AG04449 (cell line): ENCODE results near the gene TRABD2B.

ENCODE experiments used
- CTCF ChIA-PET: fragments of 350-600 bp; formaldehyde crosslinking; extraction: SDS; loops from one replicate; lab custom pipeline; 2021; ENCODE audit warnings: antibody characterized with exemption; lab: Yijun Ruan, JAX
- POLR2A ChIA-PET: fragments of 400-600, 350-600 bp; formaldehyde crosslinking; extraction: SDS; loops from one replicate; lab custom pipeline; 2020; ENCODE audit warnings: antibody characterized with exemption, inconsistent platforms; lab: Yijun Ruan, JAX
- DNase-seq: peaks from one replicate; pipeline ENCODE4 v3.0.0-alpha.2; 2010; ENCODE audit warnings: low read depth, low spot score
- H3K4me3 ChIP-seq: 2 replicates; pipeline ENCODE4 v1.5.1; 2011; ENCODE audit warnings: low read depth, mild to moderate bottlenecking, control low read depth, low read length
- TF ChIP-seq, protein P1 (sequence below): IDR thresholded peaks from one replicate; pipeline ENCODE4 v1.5.1; 2011; ENCODE audit warnings: mild to moderate bottlenecking, moderate library complexity, low read length, control low read depth, inconsistent platforms; ENCODE audit not compliant: insufficient read depth; ENCODE audit errors: missing control alignments

The TRABD2B gene

GRCh38 chr1:47824716-47825115 is 172.5 kb downstream of the TRABD2B start:
- TF ChIP-seq, protein P1, sequence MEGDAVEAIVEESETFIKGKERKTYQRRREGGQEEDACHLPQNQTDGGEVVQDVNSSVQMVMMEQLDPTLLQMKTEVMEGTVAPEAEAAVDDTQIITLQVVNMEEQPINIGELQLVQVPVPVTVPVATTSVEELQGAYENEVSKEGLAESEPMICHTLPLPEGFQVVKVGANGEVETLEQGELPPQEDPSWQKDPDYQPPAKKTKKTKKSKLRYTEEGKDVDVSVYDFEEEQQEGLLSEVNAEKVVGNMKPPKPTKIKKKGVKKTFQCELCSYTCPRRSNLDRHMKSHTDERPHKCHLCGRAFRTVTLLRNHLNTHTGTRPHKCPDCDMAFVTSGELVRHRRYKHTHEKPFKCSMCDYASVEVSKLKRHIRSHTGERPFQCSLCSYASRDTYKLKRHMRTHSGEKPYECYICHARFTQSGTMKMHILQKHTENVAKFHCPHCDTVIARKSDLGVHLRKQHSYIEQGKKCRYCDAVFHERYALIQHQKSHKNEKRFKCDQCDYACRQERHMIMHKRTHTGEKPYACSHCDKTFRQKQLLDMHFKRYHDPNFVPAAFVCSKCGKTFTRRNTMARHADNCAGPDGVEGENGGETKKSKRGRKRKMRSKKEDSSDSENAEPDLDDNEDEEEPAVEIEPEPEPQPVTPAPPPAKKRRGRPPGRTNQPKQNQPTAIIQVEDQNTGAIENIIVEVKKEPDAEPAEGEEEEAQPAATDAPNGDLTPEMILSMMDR = no peak
- ChIA-PET CTCF (no interaction called here), POLR2A (no interaction called here)
- H3K4me3 ChIP-seq = no peak overlapping the region
- DNase-seq = no peak

DNA sequence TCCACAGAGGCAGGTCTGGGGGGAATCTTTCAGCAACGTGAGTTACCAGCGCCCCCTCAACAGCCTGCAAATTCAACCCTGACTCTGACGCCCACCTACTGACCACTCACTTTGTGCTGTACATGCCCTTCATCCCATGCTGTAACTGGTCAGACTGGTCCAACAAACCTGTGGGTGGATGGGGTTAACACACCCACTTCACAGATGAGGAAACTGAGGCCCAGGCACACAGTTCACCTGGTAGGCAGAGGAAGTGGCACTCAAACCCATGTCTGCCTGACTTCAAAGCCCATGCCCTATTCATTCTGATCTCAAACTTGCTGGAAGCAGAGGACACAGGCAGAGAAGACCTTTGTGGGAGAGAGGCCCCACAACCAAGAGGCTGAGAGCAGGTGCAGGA is 172.9 kb downstream of the TRABD2B start:
- DNase-seq = no peak
- TF ChIP-seq, protein P1 = no peak
- CTCF ChIA-PET = no interaction called here
- POLR2A ChIA-PET = no interaction called here
- no peak overlapping the region for H3K4me3 ChIP-seq

- DNase-seq = no peak
- H3K4me3 ChIP-seq = no peak overlapping the region
- CTCF ChIA-PET = no interaction called here
- POLR2A ChIA-PET = no interaction called here
- TF ChIP-seq, protein P1 = no peak
These were observed 174.0 kb downstream of the TRABD2B start for GRCh38 chr1:47823040-47823808.

- POLR2A ChIA-PET = no interaction called here
- no peak for DNase-seq
- TF ChIP-seq, protein P1 = no peak
- CTCF ChIA-PET = no interaction called here
- no peak overlapping the region for H3K4me3 ChIP-seq
These were observed 175.4 kb downstream of the TRABD2B start for GRCh38 chr1:47821760-47822159.

DNA sequence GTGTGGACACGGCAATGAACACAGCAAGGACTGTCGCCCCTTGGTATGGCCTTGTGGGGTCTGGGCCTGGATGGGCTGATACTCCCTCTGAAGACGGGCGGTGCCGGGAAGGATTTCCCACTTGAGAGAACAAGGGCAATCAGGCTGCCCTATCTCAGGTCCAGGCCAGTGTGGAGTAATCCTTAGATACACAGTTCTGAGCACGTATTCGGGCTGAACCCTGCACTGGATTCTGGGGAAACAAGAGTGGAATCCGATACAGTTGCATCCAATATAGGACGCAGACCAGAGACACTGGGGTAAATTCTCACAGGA is 177.7 kb downstream of the TRABD2B start:
- ChIA-PET POLR2A (no interaction called here), CTCF (no interaction called here)
- no peak for DNase-seq
- TF ChIP-seq, protein P1 = no peak
- no peak overlapping the region for H3K4me3 ChIP-seq

DNA sequence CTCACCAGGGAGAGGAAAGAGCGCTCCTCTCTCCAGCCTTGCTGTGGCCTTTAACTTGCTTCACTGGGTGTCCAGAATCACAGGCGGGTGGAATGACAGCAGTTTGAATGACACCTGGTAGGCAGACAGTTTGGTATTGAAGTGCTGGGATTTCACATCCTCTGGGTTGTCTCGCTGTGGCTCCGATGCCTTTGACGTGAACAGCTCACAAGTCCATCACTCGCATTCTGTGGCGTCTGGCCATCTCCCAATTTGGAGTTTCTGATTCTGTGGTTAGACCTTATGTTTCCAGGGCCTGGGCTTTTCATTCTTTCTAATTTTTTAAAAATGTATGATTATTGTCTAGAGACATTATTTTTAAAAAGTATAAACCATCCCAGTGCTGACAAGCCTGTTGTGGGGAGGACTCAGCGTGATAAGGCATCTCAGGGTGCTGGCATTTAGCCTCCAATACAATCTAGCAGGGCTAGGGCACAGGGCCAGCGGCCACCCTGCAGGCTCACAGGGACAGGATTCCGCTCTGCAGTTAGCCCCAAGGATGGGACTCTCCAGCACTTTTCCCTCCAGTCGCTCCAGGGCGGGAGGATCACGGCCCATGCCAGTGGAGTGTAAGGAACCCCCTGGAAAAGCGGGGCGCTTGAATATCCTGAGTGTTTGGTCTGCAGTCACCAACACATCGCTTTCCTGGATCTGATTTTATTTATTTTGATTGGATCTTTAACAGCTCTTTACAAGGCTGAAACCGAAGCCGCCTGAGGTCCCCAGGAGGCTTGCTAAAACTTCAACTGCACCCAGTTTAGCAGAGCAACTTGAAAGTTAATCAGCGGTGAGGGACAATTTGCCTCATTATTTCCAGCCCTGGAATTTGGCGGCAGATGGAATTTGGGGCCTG is 178.3 kb downstream of the TRABD2B start:
- DNase-seq = no peak
- TF ChIP-seq, protein P1 = no peak
- POLR2A ChIA-PET = no interaction called here
- CTCF ChIA-PET = no interaction called here
- no peak overlapping the region for H3K4me3 ChIP-seq
